Measurements from ENCODE around the gene USP1. TPM values are rescaled to one million over a fixed set of nuclear protein-coding genes. Genes with fewer than 3 reads are reported as not detected.

Gene USP1
- total and polyA plus RNA-seq, 12 donors = 5.6 to 16.4 (median 13.7) TPM

- Histone ChIP-seq H3K27ac (no peak overlapping the region), H3K4me1 (no peaks in the 10 kb centered on the region), H3K9me3 (no peaks in the 10 kb centered on the region), H3K4me3 (no peak overlapping the region), H3K36me3 (peaks cover 0 to 38% (median 17%) of the 10 kb centered on the region in 9 donors), H3K27me3 (no peaks in the 10 kb centered on the region)
- ATAC-seq (no peak), DNase-seq (no peak)
- intact Hi-C loops (cut with DNase I) = no loop called here
- WGBS, 2 donors = 95 to 98% methylated on average over 3 of the region's 3 CpGs
- TF ChIP-seq CTCF (IDR thresholded peaks at IDR 0.05) = no peak
These were observed 25.5 kb downstream of the USP1 start for GRCh38 chr1:62462370-62462769.

- ATAC-seq = no peak
- Histone ChIP-seq H3K27me3 (no peaks in the 10 kb centered on the region), H3K4me3 (no peak overlapping the region), H3K36me3 (peaks cover 0 to 82% (median 25%) of the 10 kb centered on the region in 9 donors), H3K27ac (no peak overlapping the region), H3K9me3 (peaks cover 0 to 29% (median 0%) of the 10 kb centered on the region in 11 donors), H3K4me1 (no peaks in the 10 kb centered on the region)
- intact Hi-C loops (cut with DNase I) = no loop called here
- no peak for TF ChIP-seq CTCF (IDR thresholded peaks at IDR 0.05)
- no peak for DNase-seq
These were observed 30.2 kb downstream of the USP1 start for GRCh38 chr1:62467092-62467491.

DNA sequence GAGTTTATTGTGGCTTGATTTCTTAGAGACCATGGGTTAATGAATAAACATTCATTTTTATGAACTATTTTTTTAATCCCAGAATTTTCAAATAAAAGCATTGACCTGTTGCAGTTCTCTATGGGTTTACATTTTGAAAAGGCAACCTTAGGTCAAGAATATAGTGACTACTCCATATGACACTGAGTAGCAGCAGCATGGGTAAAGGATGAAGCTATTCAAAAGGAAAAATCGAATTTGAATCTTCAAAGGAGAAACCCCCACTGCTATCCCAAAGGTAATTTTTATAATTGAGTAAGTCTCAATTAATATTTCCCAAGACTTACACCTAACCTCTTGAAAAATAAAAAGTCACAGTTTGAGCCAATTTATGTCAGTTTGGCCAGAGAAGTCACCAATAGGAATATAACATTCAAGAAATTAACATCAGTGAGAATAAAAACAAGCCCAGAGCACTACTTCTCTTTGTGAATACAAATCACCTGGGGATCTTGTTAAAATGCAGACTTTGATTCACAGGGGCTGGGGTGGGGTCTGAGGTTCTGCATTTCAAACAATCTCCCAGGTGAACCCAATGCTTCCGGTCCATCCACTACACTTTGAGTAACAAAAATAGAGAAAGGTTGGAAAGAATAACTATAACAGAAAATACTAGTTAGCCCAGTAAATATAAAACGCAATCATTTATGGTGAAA, 39.8 kb downstream of the USP1 start:
- H3K36me3 ChIP-seq = peaks cover 0 to 74% (median 14%) of the 10 kb centered on the region in 9 donors
- no peak for TF ChIP-seq CTCF (IDR thresholded peaks at IDR 0.05)
- H3K27ac ChIP-seq = no peak overlapping the region
- no peak for DNase-seq
- WGBS, 2 donors = 77 to 84% methylated on average over 3 of the region's 3 CpGs
- H3K9me3 ChIP-seq = no peaks in the 10 kb centered on the region
- H3K4me3 ChIP-seq = no peak overlapping the region
- H3K27me3 ChIP-seq = no peaks in the 10 kb centered on the region
- H3K4me1 ChIP-seq = no peaks in the 10 kb centered on the region
- ATAC-seq = no peak
- intact Hi-C loops (cut with DNase I) = no loop called here

GRCh38 chr1:62481681-62482080, 44.8 kb downstream of the USP1 start:
- ATAC-seq = no peak
- Histone ChIP-seq H3K9me3 (no peaks in the 10 kb centered on the region), H3K4me3 (no peak overlapping the region), H3K27ac (no peak overlapping the region), H3K4me1 (no peaks in the 10 kb centered on the region), H3K36me3 (peaks cover 0 to 30% (median 0%) of the 10 kb centered on the region in 9 donors), H3K27me3 (no peaks in the 10 kb centered on the region)
- no peak for TF ChIP-seq CTCF (IDR thresholded peaks at IDR 0.05)
- intact Hi-C loops (cut with DNase I) = no loop called here
- 78 to 84% methylated on average over 3 of the region's 3 CpGs for WGBS, 2 donors
- no peak for DNase-seq

Data from heart right ventricle (tissue), 16 donors.